ENCODE measurements around the gene GPR153. TPM values are rescaled to one million over a fixed set of nuclear protein-coding genes. Genes with fewer than 3 reads are reported as not detected.

GPR153 gene
- total and polyA plus RNA-seq, 2 of the 8 experiments (the other 6 are each of a cell fraction or from before 2014, with no cell fraction given), result 5.7 to 8.1 TPM

- Histone ChIP-seq H3K27me3 (replicated peaks in 1 of 4; ENCODE audit: control insufficient read depth in 3 of 4, extremely low read depth in 1 of 4, insufficient read depth in 3 of 4, low read length in 3 of 4) (no peaks in the 10 kb centered on the region), H3K4me1 (replicated peaks in 1 of 4; ENCODE audit: control insufficient read depth in 3 of 4, insufficient read depth in 4 of 4, low read length in 3 of 4) (no peaks in the 10 kb centered on the region; a peak in 1 of 7 replicates), H3K4ac (replicated peaks; ENCODE audit: insufficient read length, low read depth, low read length) (no peak overlapping the region), H3K18ac (ENCODE audit: extremely low read depth, low read length) (no peak overlapping the region), H3K4me2 (ENCODE audit: insufficient read depth in 1 of 2, low read depth in 2 of 2, low read length in 2 of 2) (no peak overlapping the region), H3K23me2 (ENCODE audit: low read depth, low read length) (no peaks in the 10 kb centered on the region), H3K56ac (replicated peaks; ENCODE audit: insufficient read length, low read depth, low read length) (no peak overlapping the region), H2AK5ac (ENCODE audit: low read depth, low read length) (no peak overlapping the region), H4K5ac (ENCODE audit: insufficient read length, low read depth, low read length) (no peak overlapping the region), H2BK120ac (replicated peaks; ENCODE audit: low read depth, low read length) (no peak overlapping the region), H3K9me3 (ENCODE audit: insufficient read depth in 2 of 2, low read depth in 1 of 2, low read length in 1 of 2) (no peaks in the 10 kb centered on the region), H3K27ac (ENCODE audit: low read depth, low read length) (no peak overlapping the region), H2BK12ac (ENCODE audit: low read depth, low read length) (no peak overlapping the region), H2BK15ac (ENCODE audit: low read length) (no peak overlapping the region), H4K8ac (ENCODE audit: extremely low read depth, insufficient read depth, low read length) (no peak overlapping the region), H3K9ac (replicated peaks in 1 of 4; ENCODE audit: extremely low read depth in 1 of 4, low read depth in 3 of 4, low read length in 3 of 4) (no peak overlapping the region), H2AFZ (ENCODE audit: low read length) (no peak overlapping the region), H2BK5ac (ENCODE audit: low read depth, low read length) (no peak overlapping the region), H4K91ac (replicated peaks; ENCODE audit: insufficient read length, low read length) (no peak overlapping the region), H3K79me2 (ENCODE audit: control insufficient read depth in 1 of 2, insufficient read depth in 2 of 2, low read length in 2 of 2) (no peaks in the 10 kb centered on the region), H2BK20ac (ENCODE audit: low read length) (no peak overlapping the region), H3K14ac (ENCODE audit: insufficient read length) (no peak overlapping the region), H3K23ac (ENCODE audit: insufficient read length) (no peak overlapping the region), H3K4me3 (ENCODE audit: extremely low read depth in 1 of 4, insufficient read depth in 2 of 4, low read depth in 3 of 4, low read length in 4 of 4) (no peak overlapping the region), H3K36me3 (ENCODE audit: control insufficient read depth in 2 of 4, insufficient read depth in 4 of 4, low read length in 3 of 4) (peaks cover 9 to 36% (median 18%) of the 10 kb centered on the region in 4 experiments; a peak in 7 of 8 replicates), H3K79me1 (ENCODE audit: low read depth, low read length) (peaks cover 2% of the 10 kb centered on the region), H4K20me1 (replicated peaks in 1 of 2; ENCODE audit: control insufficient read depth in 1 of 2, insufficient read depth in 2 of 2, low read length in 2 of 2) (peaks cover 5 to 12% of the 10 kb centered on the region in 2 experiments)
- FAIRE-seq, result no peak
- ChIA-PET POLR2A (ENCODE audit: partially characterized antibody) (interaction anchor here (0.7 to 5.1 kb wide), 5 partner anchors 9 to 27 kb away, joined by 3 to 28 read pairs (median 4); partner anchors contain the start of gene RNF207), CTCF (ENCODE audit: partially characterized antibody) (interaction anchor here (1.1 to 10.4 kb wide), 5 partner anchors 10 to 26 kb away, joined by 3 to 74 read pairs (median 6); partner anchors contain the start of gene RNF207)
- no peak for DNase-seq (ENCODE audit: low read depth in 1 of 2, low spot score in 2 of 2)
- WGBS, 2 experiments (ENCODE audit: extremely low coverage in 1 of 2, insufficient coverage in 1 of 2, insufficient read length in 1 of 2, insufficient replicate concordance in 2 of 2, low coverage in 1 of 2, low lambda C conversion rate in 2 of 2, missing lambda C conversion rate in 1 of 2), result 94% methylated on average over 8 of the region's 8 CpGs; no CpG with 5 or more reads in 1 of the 2 experiments
- no peak for TF ChIP-seq JUND (IDR thresholded peaks at IDR 0.05; ENCODE audit: low read length)
- TF ChIP-seq CTBP2 (IDR thresholded peaks at IDR 0.05; ENCODE audit: borderline replicate concordance, insufficient read depth, insufficient read length, low read length), result no peak
- no peak for TF ChIP-seq MAFK (IDR thresholded peaks at IDR 0.05; ENCODE audit: low read depth, low read length)
- TF ChIP-seq SP2 (IDR thresholded peaks at IDR 0.05; ENCODE audit: low read length), result no peak
- TF ChIP-seq SUZ12 (IDR thresholded peaks at IDR 0.05; ENCODE audit: low read length), result no peak
- no peak for TF ChIP-seq CEBPB (IDR thresholded peaks at IDR 0.05; ENCODE audit: low read depth, low read length)
- TF ChIP-seq CBX8 (IDR thresholded peaks at IDR 0.05; ENCODE audit: borderline replicate concordance, low read depth, low read length), result no peak
- TF ChIP-seq KDM4A (IDR thresholded peaks at IDR 0.05; ENCODE audit: low read depth, low read length, severe bottlenecking), result no peak
- TF ChIP-seq KDM5A (IDR thresholded peaks at IDR 0.05; ENCODE audit: low read length), result no peak
- TF ChIP-seq E2F6 (IDR thresholded peaks at IDR 0.05), result no peak
- TF ChIP-seq CHD2 (IDR thresholded peaks at IDR 0.05; ENCODE audit: low read length), result no peak
Observed at GRCh38 chr1:6220236-6220635, 40.7 kb downstream of the GPR153 start.

Data from H1 (cell line).